ENCODE measurements around the gene DGKG. TPM values are rescaled to one million over a fixed set of nuclear protein-coding genes. Genes with fewer than 3 reads are reported as not detected.

DGKG gene
- total and polyA plus RNA-seq, 8 donors, result 0.12 to 26.3 (median 2.7) TPM

GRCh38 chr3:186166036-186166435 lies 196.0 kb downstream of the DGKG start:
- H3K4me1 ChIP-seq, result no peaks in the 10 kb centered on the region
- no peaks in the 10 kb centered on the region for H3K27me3 ChIP-seq
- WGBS, 5 donors, result 18 to 42% (median 25%) methylated on average over 3 of the region's 3 CpGs
- TF ChIP-seq CTCF (IDR thresholded peaks at IDR 0.05), result no peak
- peak in 1 of 3 donors; percentile 10 for TF ChIP-seq POLR2AphosphoS5 (IDR thresholded peaks at IDR 0.05)
- H3K36me3 ChIP-seq, result peaks cover 0 to 24% (median 4%) of the 10 kb centered on the region in 4 donors
- H3K9me3 ChIP-seq, result no peaks in the 10 kb centered on the region
- no peak overlapping the region for H3K27ac ChIP-seq
- DNase-seq, result no peak
- no peak overlapping the region for H3K4me3 ChIP-seq
- intact Hi-C loops (cut with DNase I; ENCODE audit: low total_unique reads), result no loop called here

- H3K9me3 ChIP-seq, result no peaks in the 10 kb centered on the region
- no peaks in the 10 kb centered on the region for H3K4me1 ChIP-seq
- peaks cover 0 to 24% (median 4%) of the 10 kb centered on the region in 4 donors for H3K36me3 ChIP-seq
- TF ChIP-seq POLR2AphosphoS5 (IDR thresholded peaks at IDR 0.05) (no peak), POLR2A (IDR thresholded peaks at IDR 0.05) (no peak), CTCF (IDR thresholded peaks at IDR 0.05) (no peak), EP300 (IDR thresholded peaks at IDR 0.05) (no peak)
- DNase-seq, result no peak
- no peaks in the 10 kb centered on the region for H3K27me3 ChIP-seq
- 18 to 53% (median 40%) methylated on average over 1 of the region's 1 CpG for WGBS, 5 donors
- intact Hi-C loops (cut with DNase I; ENCODE audit: low total_unique reads), result no loop called here
- H3K27ac ChIP-seq, result no peak overlapping the region
- no peak overlapping the region for H3K4me3 ChIP-seq
Observed at GRCh38 chr3:186165331-186165730, 196.7 kb downstream of the DGKG start.

GRCh38 chr3:186164696-186165095 lies 197.3 kb downstream of the DGKG start:
- no peaks in the 10 kb centered on the region for H3K27me3 ChIP-seq
- no peak overlapping the region for H3K4me3 ChIP-seq
- peaks cover 0 to 24% (median 3%) of the 10 kb centered on the region in 4 donors for H3K36me3 ChIP-seq
- H3K27ac ChIP-seq, result no peak overlapping the region
- TF ChIP-seq POLR2A (IDR thresholded peaks at IDR 0.05), result no peak
- TF ChIP-seq CTCF (IDR thresholded peaks at IDR 0.05), result no peak
- no peak for TF ChIP-seq EP300 (IDR thresholded peaks at IDR 0.05)
- TF ChIP-seq POLR2AphosphoS5 (IDR thresholded peaks at IDR 0.05), result no peak
- H3K4me1 ChIP-seq, result no peaks in the 10 kb centered on the region
- DNase-seq, result no peak
- 88 to 93% (median 92%) methylated on average over 7 of the region's 7 CpGs for WGBS, 5 donors
- intact Hi-C loops (cut with DNase I; ENCODE audit: low total_unique reads), result no loop called here
- no peaks in the 10 kb centered on the region for H3K9me3 ChIP-seq

- WGBS, 5 donors, result 82 to 94% (median 92%) methylated on average over 3 to 6 of the region's 6 CpGs
- no peak overlapping the region for H3K4me3 ChIP-seq
- intact Hi-C loops (cut with DNase I; ENCODE audit: low total_unique reads), result no loop called here
- DNase-seq, result peak in 1 of 2 donors; percentile 25
- no peaks in the 10 kb centered on the region for H3K27me3 ChIP-seq
- no peak overlapping the region for H3K27ac ChIP-seq
- TF ChIP-seq POLR2AphosphoS5 (IDR thresholded peaks at IDR 0.05) (no peak), POLR2A (IDR thresholded peaks at IDR 0.05) (no peak), EP300 (IDR thresholded peaks at IDR 0.05) (no peak), CTCF (IDR thresholded peaks at IDR 0.05) (no peak)
- no peaks in the 10 kb centered on the region for H3K9me3 ChIP-seq
- no peaks in the 10 kb centered on the region for H3K4me1 ChIP-seq
- peaks cover 0 to 24% (median 2%) of the 10 kb centered on the region in 4 donors for H3K36me3 ChIP-seq
Observed at GRCh38 chr3:186162221-186162620, 199.8 kb downstream of the DGKG start.
